ENCODE measurements around the gene SMAD1.

SMAD1 gene

DNA sequence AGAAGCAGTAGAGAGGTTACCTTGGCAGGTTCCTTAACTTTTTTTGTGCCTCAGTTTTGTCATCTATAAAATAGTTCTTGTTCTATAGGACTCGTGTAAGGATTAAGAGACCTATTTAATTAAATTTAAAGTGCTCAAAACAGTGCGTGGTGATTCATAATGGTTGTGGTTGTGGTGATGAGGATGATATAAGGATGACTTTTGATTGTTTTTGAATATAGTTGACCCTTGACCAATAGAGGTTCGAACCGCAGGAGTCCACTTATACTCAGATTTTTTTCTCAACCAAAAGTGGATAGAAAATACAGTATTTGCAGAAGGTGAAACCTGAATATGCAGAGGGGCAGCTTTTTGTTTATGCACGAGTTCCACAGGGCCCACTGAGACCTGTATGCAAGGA lies 14.6 kb downstream of the SMAD1 start:
- TF ChIP-seq, protein P1, sequence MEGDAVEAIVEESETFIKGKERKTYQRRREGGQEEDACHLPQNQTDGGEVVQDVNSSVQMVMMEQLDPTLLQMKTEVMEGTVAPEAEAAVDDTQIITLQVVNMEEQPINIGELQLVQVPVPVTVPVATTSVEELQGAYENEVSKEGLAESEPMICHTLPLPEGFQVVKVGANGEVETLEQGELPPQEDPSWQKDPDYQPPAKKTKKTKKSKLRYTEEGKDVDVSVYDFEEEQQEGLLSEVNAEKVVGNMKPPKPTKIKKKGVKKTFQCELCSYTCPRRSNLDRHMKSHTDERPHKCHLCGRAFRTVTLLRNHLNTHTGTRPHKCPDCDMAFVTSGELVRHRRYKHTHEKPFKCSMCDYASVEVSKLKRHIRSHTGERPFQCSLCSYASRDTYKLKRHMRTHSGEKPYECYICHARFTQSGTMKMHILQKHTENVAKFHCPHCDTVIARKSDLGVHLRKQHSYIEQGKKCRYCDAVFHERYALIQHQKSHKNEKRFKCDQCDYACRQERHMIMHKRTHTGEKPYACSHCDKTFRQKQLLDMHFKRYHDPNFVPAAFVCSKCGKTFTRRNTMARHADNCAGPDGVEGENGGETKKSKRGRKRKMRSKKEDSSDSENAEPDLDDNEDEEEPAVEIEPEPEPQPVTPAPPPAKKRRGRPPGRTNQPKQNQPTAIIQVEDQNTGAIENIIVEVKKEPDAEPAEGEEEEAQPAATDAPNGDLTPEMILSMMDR (conservative IDR thresholded peaks at IDR 0.05; ENCODE audit: low read depth, low read length): no peak
- no peak overlapping the region for H3K4me3 ChIP-seq (ENCODE audit: low read depth, low read length)
- peak; percentile 4 for DNase-seq (ENCODE audit: low read depth)

DNA sequence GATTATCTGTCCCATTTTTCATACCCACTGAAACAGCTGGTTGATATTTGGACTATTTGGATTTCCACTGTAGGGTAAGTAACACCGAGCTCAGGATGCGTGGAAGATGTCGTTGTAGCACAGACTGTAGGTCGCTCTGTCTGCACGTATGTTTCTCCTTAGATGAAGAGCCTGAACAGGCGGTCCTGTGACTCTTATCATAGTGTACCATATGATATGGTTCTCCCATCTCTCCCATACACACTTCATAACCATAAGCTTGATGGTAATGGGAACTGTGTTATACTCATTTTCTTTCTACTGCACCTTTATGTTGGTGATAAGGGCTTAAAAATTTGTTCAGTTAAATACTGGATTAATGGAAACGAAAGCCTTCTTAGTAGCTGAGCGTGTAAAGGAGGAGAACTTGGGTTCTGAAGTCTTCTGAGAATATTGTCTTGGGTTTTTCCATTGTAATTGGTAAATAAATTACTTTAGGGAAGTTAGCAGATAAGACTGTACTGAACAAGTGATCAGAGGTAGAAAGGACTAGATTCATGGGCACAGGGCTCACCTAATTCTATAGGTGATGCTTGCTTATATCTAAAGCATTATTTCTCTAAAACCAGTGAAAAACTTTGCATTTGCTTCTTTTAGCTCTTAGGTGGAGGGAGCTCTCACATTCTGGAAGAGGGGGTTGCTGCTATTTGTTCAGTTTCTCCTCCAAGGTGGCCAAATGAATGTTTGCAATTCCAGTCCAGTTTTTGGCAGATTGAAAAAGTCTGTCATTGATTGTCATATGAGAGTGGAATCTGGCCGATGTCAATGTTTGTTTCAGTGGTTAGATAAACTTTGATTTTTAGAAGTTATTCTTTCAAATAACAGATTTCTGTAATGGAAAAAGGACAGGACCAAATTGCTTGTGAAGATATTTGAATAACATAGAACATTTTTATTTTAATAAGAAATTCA lies 15.8 kb downstream of the SMAD1 start:
- TF ChIP-seq, protein P1 (conservative IDR thresholded peaks at IDR 0.05; ENCODE audit: low read depth, low read length): no peak
- H3K4me3 ChIP-seq (ENCODE audit: low read depth, low read length): no peak overlapping the region
- DNase-seq (ENCODE audit: low read depth): no peak

DNA sequence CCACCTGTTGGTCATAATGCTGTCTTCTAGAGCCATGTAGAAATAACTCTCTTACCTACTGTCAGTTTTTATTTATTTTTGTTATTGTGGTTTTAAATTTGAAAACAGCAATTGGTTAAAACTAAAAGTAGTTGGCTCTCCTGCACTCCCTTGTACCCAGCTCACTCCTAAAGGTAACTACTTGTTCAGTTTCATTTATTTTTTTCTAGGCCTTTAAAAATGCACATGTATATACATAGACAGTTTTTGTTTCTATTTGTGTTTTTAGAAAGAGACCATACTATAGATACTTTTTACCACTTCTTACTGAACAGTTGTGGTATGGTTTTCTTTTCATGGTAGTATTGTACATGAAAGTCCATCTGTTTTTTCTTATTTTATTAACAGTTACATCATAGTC lies 16.8 kb downstream of the SMAD1 start:
- TF ChIP-seq, protein P1 (conservative IDR thresholded peaks at IDR 0.05; ENCODE audit: low read depth, low read length): no peak

DNA sequence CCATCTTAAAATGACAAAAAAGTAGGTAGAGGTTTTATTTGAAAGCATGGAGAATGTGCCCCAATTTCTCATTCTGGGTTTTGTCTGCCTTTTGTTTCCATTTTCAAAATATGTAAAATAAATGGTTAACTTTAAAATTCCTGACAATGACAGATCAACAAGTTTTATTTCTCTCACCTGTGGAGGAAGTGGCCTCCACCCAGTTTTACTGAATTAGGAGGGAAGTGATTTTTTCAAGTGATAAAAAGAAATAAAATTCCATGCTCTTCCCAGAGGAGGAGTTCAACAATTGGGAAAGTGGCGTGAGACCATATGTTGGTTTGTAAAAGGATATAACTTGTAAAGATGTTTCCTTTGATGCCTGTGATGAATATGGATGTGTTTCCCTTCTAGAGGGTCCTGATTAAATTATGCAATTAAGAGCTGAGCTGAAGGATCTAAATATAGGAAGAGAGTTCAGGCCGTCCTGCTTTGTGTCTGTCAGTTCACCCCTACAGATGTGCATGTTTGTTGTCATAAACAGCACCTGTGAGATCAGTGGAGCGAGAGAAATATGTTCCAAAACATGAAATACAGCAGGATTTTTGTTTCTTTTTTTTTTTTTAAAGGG lies 19.5 kb downstream of the SMAD1 start:
- DNase-seq (ENCODE audit: low read depth): no peak
- no peak overlapping the region for H3K4me3 ChIP-seq (ENCODE audit: low read depth, low read length)
- TF ChIP-seq, protein P1 (conservative IDR thresholded peaks at IDR 0.05; ENCODE audit: low read depth, low read length): no peak

More for the DNA sequence above, 16.8 kb downstream of the SMAD1 start:
- DNase-seq (ENCODE audit: low read depth): no peak
- H3K4me3 ChIP-seq (ENCODE audit: low read depth, low read length): no peak overlapping the region

DNA sequence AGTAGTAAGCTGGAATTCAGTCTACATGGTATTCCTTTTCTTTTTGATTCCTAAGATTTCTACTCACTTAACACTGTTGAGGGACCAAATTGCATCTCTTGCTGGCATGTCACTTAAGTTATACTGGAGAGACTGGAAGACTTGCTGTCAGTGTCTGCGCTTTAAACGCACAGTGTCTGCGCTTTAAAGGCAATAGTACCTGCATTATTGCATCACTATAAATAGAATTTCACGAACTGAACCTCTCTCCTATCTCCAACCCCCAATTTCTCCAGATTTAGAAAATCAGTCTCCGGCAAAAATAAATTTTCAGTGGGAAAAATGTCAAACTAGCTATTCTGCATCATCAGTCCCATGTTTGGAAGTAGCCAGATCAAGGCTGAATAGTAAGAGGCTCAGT lies 21.2 kb downstream of the SMAD1 start:
- DNase-seq (ENCODE audit: low read depth): no peak

DNA sequence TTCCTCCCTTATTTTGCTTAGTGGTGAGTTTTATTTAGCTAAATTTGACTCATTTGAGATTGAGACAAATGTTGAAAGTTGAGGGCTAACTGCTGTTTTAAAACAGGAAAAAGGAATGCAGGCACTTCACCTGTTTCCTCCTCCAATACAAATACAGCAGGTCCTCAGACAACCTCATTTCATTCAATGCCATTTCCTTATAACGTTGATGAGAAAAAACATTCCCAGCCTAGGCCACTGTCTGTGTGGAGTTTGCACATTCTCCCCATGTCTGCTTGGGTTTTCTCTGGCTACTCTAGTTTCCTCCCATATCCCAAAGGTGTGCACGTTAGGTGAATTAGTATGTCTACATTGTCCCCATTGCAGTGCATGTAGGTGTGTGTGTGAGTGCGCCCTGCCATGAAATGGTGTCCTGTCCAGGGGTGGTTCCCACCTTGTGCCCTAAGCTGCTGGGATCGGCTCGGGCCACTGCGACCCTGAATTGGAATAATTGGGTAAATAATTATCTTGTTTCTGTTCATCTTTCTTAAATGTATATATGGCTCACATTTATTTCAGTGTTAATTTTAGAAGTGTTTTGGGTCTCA lies 21.9 kb downstream of the SMAD1 start:
- no peak for DNase-seq (ENCODE audit: low read depth)
- no peak overlapping the region for H3K4me3 ChIP-seq (ENCODE audit: low read depth, low read length)
- TF ChIP-seq, protein P1 (conservative IDR thresholded peaks at IDR 0.05; ENCODE audit: low read depth, low read length): no peak

More for the DNA sequence above, 21.2 kb downstream of the SMAD1 start:
- no peak overlapping the region for H3K4me3 ChIP-seq (ENCODE audit: low read depth, low read length)
- TF ChIP-seq, protein P1 (conservative IDR thresholded peaks at IDR 0.05; ENCODE audit: low read depth, low read length): no peak
